GM12878 (cell line): Measurements from ENCODE around the gene EYS. TPM values are rescaled to one million over a fixed set of nuclear protein-coding genes. Genes with fewer than 3 reads are reported as not detected.

Experiments used
- ATAC-seq: fragments of 200-7000 bp; cut with Tn5 transposase; 3 replicates; pipeline ENCODE4 v1.9.1; 2020; ENCODE audit warnings: mild to moderate bottlenecking, moderate library complexity
- BruUV-seq: library from RNA; stranded (reverse); fragments of 400-500 nt; replicated peaks from 2 replicates; lab custom pipeline; 2021; lab: Mats Ljungman, UMichigan
- CTCF ChIA-PET: fragments of 300-600 bp; sonication (Branson Sonifier 250); formaldehyde crosslinking; extraction: SDS; loops from one replicate; lab custom pipeline; 2021; ENCODE audit warnings: inconsistent platforms; lab: Yijun Ruan, JAX
- POLR2A ChIA-PET: fragments of 350-600 bp; formaldehyde crosslinking; extraction: SDS; loops from one replicate; lab custom pipeline; 2021; ENCODE audit warnings: inconsistent platforms; lab: Charles Lee
- RAD21 ChIA-PET: fragments of 300-600 bp; sonication (Branson Sonifier 250); formaldehyde crosslinking; loops from one replicate; lab custom pipeline; 2023; ENCODE audit warnings: antibody characterized with exemption; ENCODE audit not compliant: unreplicated experiment; lab: Charles Lee
- SMC1A ChIA-PET: fragments of 300-600 bp; sonication (Branson Sonifier 250); formaldehyde crosslinking; loops from one replicate; lab custom pipeline; 2023; ENCODE audit not compliant: unreplicated experiment, uncharacterized antibody; lab: Charles Lee
- DNase-seq: peaks from one replicate; pipeline ENCODE4 v3.0.0-alpha.2; 2011; ENCODE audit warnings: low read depth, low spot score
- FAIRE-seq: peaks from 3 replicates; lab custom pipeline; 2011; peaks lifted over from hg19 to GRCh38; lab: Jason Lieb, UNC
- H2AFZ ChIP-seq: 2 replicates; pipeline ENCODE4 v1.6.0; 2011; ENCODE audit warnings: low read depth, low read length, control low read depth; ENCODE audit not compliant: control insufficient read depth
- H3K27ac ChIP-seq: 2 replicates; pipeline ENCODE4 v1.5.1; 2011; ENCODE audit warnings: control low read depth; ENCODE audit not compliant: control insufficient read depth, insufficient read depth
- H3K27me3 ChIP-seq, 2 experiments: replicated peaks in 1 of 2; 2 replicates each; pipeline versions ENCODE4 v1.6.0 to v1.6.1; 2011; ENCODE audit warnings: low read length in 1 of 2; ENCODE audit not compliant: control insufficient read depth in 2 of 2, insufficient read depth in 2 of 2
- H3K36me3 ChIP-seq, 2 experiments: 2 replicates each; pipeline ENCODE4 v1.5.1; 2011; ENCODE audit warnings: low read length in 1 of 2; ENCODE audit not compliant: control insufficient read depth in 2 of 2, insufficient read depth in 2 of 2
- H3K4me1 ChIP-seq: 2 replicates; pipeline ENCODE4 v1.6.1; 2011; ENCODE audit warnings: mild to moderate bottlenecking, low read length, moderate library complexity, mixed read lengths; ENCODE audit not compliant: control insufficient read depth, insufficient read depth
- H3K4me2 ChIP-seq: 2 replicates; pipeline ENCODE4 v1.6.0; 2011; ENCODE audit warnings: control low read depth; ENCODE audit not compliant: control insufficient read depth, insufficient read depth
- H3K4me3 ChIP-seq: fragments of 200-600 bp; sonication (generic); 2 replicates; pipeline ENCODE4 v1.5.1; 2016
- H3K79me2 ChIP-seq: 2 replicates; pipeline ENCODE4 v1.6.0; 2011; ENCODE audit warnings: low read length; ENCODE audit not compliant: control insufficient read depth, insufficient read depth
- H3K9ac ChIP-seq: 2 replicates; pipeline ENCODE4 v1.8.0; 2011; ENCODE audit warnings: low read length, control low read depth, mixed read lengths; ENCODE audit not compliant: control insufficient read depth, insufficient read depth
- H3K9me3 ChIP-seq: replicated peaks from 3 replicates; pipeline ENCODE4 v1.5.1; 2011; ENCODE audit warnings: mild to moderate bottlenecking, low read length; ENCODE audit not compliant: control insufficient read depth, insufficient read depth
- H4K20me1 ChIP-seq: 2 replicates; pipeline ENCODE4 v1.6.0; 2011; ENCODE audit not compliant: control insufficient read depth, insufficient read depth
- EED ChIP-seq: sonication (generic); IDR thresholded peaks from 2 replicates; pipeline ENCODE4 v1.6.1; 2016; ENCODE audit warnings: antibody characterized with exemption, low read depth
- ESRRA ChIP-seq: IDR thresholded peaks from 2 replicates; pipeline ENCODE4 v1.6.1; 2012; ENCODE audit warnings: mild to moderate bottlenecking, low read length, improper control_type of control experiment
- HSF1 ChIP-seq: fragments of 150-350 bp; IDR thresholded peaks from 2 replicates; pipeline ENCODE4 v1.6.1; 2014; ENCODE audit warnings: mild to moderate bottlenecking, low read depth, low read length
- MAX ChIP-seq: IDR thresholded peaks from 2 replicates; pipeline ENCODE4 v1.6.1; 2012; ENCODE audit warnings: low read depth, low read length, improper control_type of control experiment
- NFXL1 ChIP-seq: fragments of 450-650 bp; IDR thresholded peaks from 2 replicates; pipeline ENCODE4 v1.6.1; 2017; ENCODE audit warnings: antibody characterized with exemption, mild to moderate bottlenecking, borderline replicate concordance
- POU2F2 ChIP-seq: IDR thresholded peaks from 3 replicates; pipeline ENCODE4 v1.6.1; 2011; ENCODE audit warnings: low read depth, mild to moderate bottlenecking, low read length, borderline replicate concordance
- PRDM15 ChIP-seq: fragments of 450-650 bp; formaldehyde crosslinking; IDR thresholded peaks from 2 replicates; pipeline ENCODE4 v1.4.0; 2020; ENCODE audit warnings: mild to moderate bottlenecking, moderate library complexity
- SREBF1 ChIP-seq: IDR thresholded peaks from 2 replicates; pipeline ENCODE4 v1.6.1; 2012; ENCODE audit warnings: mild to moderate bottlenecking, low read length
- USF1 ChIP-seq: IDR thresholded peaks from 2 replicates; pipeline ENCODE4 v1.6.1; 2011; ENCODE audit warnings: borderline replicate concordance, low read depth, mild to moderate bottlenecking, moderate library complexity, mixed read lengths, low read length; ENCODE audit not compliant: insufficient read depth; ENCODE audit errors: extremely low read length
- WRNIP1 ChIP-seq: IDR thresholded peaks from 2 replicates; pipeline ENCODE4 v1.6.1; 2011; ENCODE audit warnings: low read depth, low read length, improper control_type of control experiment, borderline replicate concordance
- ZNF24 ChIP-seq: fragments of 450-650 bp; IDR thresholded peaks from 2 replicates; pipeline ENCODE4 v1.6.1; 2017; ENCODE audit warnings: antibody characterized with exemption, mild to moderate bottlenecking
- ZNF687 ChIP-seq: fragments of 450-650 bp; IDR thresholded peaks from 2 replicates; pipeline ENCODE4 v1.6.1; 2017; ENCODE audit warnings: mild to moderate bottlenecking, moderate library complexity
- WGBS: methylation state at CpG from one replicate; pipeline ENCODE4 v1.1.6; 2016; ENCODE audit warnings: low lambda C conversion rate; ENCODE audit not compliant: insufficient replicate concordance, insufficient coverage; ENCODE audit errors: missing lambda C conversion rate; 5-methylcytosine and 5-hydroxymethylcytosine counted together
- in situ Hi-C: fragments of 300-500 bp; cut with MboI; formaldehyde crosslinking; loops from 9 replicates; pipeline ENCODE4 v1.14.3; 2018; ENCODE audit warnings: mixed read lengths
- intact Hi-C: fragments of 100-400 bp; cut with micrococcal nuclease; formaldehyde crosslinking; loops from one replicate; pipeline ENCODE4 v1.14.2; 2022; ENCODE audit not compliant: unreplicated experiment
- polyA plus RNA-seq, 11 experiments: library from polyadenylated mRNA; depleted of rRNA in 4 of 11; unstranded in 6 of 11; stranded (reverse) in 5 of 11; fragments of >200 nt; fragmentation: Nextera tagmentation in 4 of 11; fragmentation: Illumina TruSeq in 1 of 11; extraction: Ambion mirVana in 4 of 11; extraction: Trizol in 1 of 11; gene quantifications; 1 replicate in 1 of 11; 2 replicates in 10 of 11; pipeline versions ENCODE4 v1.2.1 to v1.2.3, GENCODE V29; 2011 to 2016; ENCODE audit warnings: inconsistent platforms in 2 of 11, missing spikeins in 2 of 11, low read depth in 1 of 11
- total RNA-seq, 4 experiments: library from RNA; depleted of rRNA in 3 of 4; stranded (reverse); fragments of >200 nt in 3 of 4; fragmentation: Illumina TruSeq in 1 of 4; extraction: Trizol in 1 of 4; gene quantifications; 2 replicates each; pipeline versions ENCODE4 v1.2.1 to v1.2.3, GENCODE V29; 2013 to 2021

The EYS gene
- total and polyA plus RNA-seq, 10 of the 15 experiments (the other 5 are each of a cell fraction or from before 2014, with no cell fraction given) = under 0.01 to 0.14 (median 0.02) TPM; not detected in 1

GRCh38 chr6:63671098-63671754 is 2035.8 kb downstream of the EYS start:
- Histone ChIP-seq H3K9ac (no peak overlapping the region), H3K9me3 (0 out of 3 replicates have a peak, but pooled peaks cover 2% of the 10 kb centered on the region), H3K27ac (no peak overlapping the region), H3K4me2 (no peak overlapping the region), H3K27me3 (no peaks in the 10 kb centered on the region), H3K79me2 (peaks cover 53% of the 10 kb centered on the region), H4K20me1 (no peaks in the 10 kb centered on the region), H3K4me3 (no peak overlapping the region), H2AFZ (no peak overlapping the region), H3K36me3 (peaks cover 0 to 9% of the 10 kb centered on the region in 2 experiments; a peak in 1 of 4 replicates), H3K4me1 (peaks cover 8% of the 10 kb centered on the region; the same call in 1 of the 2 replicates)
- in situ Hi-C loops (no loop called here), intact Hi-C loops (no loop called here)
- no TSS peak for BruUV-seq
- ChIA-PET POLR2A (no interaction called here), CTCF (interaction anchor here (2.4 kb wide), 1 partner anchor 11 kb away, joined by 15 read pairs; no protein-coding TSS in a partner anchor), RAD21 (no interaction called here), SMC1A (interaction anchor here (0.6 to 1.8 kb wide), 3 partner anchors 11 to 108 kb away, joined by 3 to 6 read pairs (median 3); no protein-coding TSS in a partner anchor)
- ATAC-seq (no peak), DNase-seq (no peak), FAIRE-seq (no peak)
- 84% methylated on average over 6 of the region's 6 CpGs for WGBS
- TF ChIP-seq SREBF1 = no peak
- no peak for TF ChIP-seq MAX
- TF ChIP-seq PRDM15 (CRISPR knock-in tag) = no peak
- TF ChIP-seq HSF1 = no peak
- TF ChIP-seq NFXL1 = no peak
- TF ChIP-seq EED = no peak
- TF ChIP-seq POU2F2 = no peak
- TF ChIP-seq ZNF687 = no peak
- no peak for TF ChIP-seq USF1
- TF ChIP-seq ZNF24 = no peak
- no peak for TF ChIP-seq ESRRA
- no peak for TF ChIP-seq WRNIP1
